ENCODE data around the gene RNF133. TPM values are rescaled to one million over a fixed set of nuclear protein-coding genes. Genes with fewer than 3 reads are reported as not detected.
"Not testable (repeated sequence)": the region's sequence is repeated elsewhere in the genome, so short reads cannot be mapped to it uniquely, and the experiment has no call there.

RNF133 gene
- total RNA-seq, 1 experiment from 2014 or later: 0.20 TPM

DNA sequence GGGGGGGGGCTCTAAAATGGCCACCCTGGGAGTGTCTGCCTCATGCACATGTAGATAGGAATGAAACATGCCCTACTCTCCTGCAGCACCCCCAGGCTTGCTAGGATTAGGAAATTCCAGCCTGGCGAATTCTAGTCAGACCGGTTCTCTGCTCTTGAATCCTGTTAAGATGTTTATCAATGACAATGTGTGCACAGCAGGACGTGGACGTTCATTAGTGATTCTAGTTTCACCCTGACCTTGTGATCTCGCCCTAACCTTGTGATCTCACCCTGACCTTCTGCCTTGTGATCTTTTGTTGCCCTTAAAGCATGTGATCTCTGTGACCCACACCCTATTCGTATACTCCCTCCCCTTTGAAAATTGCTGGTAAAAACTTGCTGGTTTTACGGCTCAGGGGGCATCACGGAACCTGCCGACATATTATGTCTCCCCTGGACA lies 19.6 kb downstream of the RNF133 start:
- 0 out of 2 replicates have a peak overlapping the region, but pooled peaks have one; percentile 13 for H3K27ac ChIP-seq (ENCODE audit: low read depth, low read length)
- POLR2A ChIA-PET; H3K9ac ChIP-seq (ENCODE audit: low read length); intact Hi-C loops (cut with micrococcal nuclease); H3K4me3 ChIP-seq (replicated peaks in 1 of 2; ENCODE audit: low read depth in 1 of 2, low read length in 2 of 2); H3K27me3 ChIP-seq (ENCODE audit: insufficient read depth, low read length); H2AFZ ChIP-seq (ENCODE audit: low read depth, low read length, poor library complexity, severe bottlenecking); DNase-seq (ENCODE audit: low read depth, low spot score); RAD21 ChIA-PET (ENCODE audit: low non-redundant PET in 1 of 2, low total read pairs in 2 of 2, uncharacterized antibody in 2 of 2, unreplicated experiment in 2 of 2); H3K9me3 ChIP-seq (ENCODE audit: control insufficient read depth in 1 of 2, insufficient read depth in 1 of 2, low read depth in 1 of 2, low read length in 2 of 2); CTCF ChIA-PET; BruUV-seq (replicated peaks); H4K20me1 ChIP-seq (ENCODE audit: insufficient read depth); H3K9me2 ChIP-seq (ENCODE audit: insufficient read depth); H3K36me3 ChIP-seq (ENCODE audit: control insufficient read depth in 1 of 2, insufficient read depth in 2 of 2, low read length in 2 of 2); H3K79me2 ChIP-seq (ENCODE audit: insufficient read depth, low read length): not testable (repeated sequence)
- ATAC-seq: peak; percentile 70
- TF ChIP-seq YY1 (IDR thresholded peaks at IDR 0.05; ENCODE audit: extremely low read depth, insufficient replicate concordance, low read depth, low read length): peak; percentile 27
- peak; percentile 73; the same call in 1 of the 2 replicates for TF ChIP-seq CBX3 (IDR thresholded peaks at IDR 0.05; ENCODE audit: low read depth)
- TF ChIP-seq CEBPB (IDR thresholded peaks at IDR 0.05; ENCODE audit: low read depth): peak; percentile 65; the same call in 1 of the 2 replicates
- TF ChIP-seq, protein P1, sequence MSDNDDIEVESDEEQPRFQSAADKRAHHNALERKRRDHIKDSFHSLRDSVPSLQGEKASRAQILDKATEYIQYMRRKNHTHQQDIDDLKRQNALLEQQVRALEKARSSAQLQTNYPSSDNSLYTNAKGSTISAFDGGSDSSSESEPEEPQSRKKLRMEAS (IDR thresholded peaks at IDR 0.05): peak; percentile 64
- 0 out of 2 replicates have a peak, but pooled peaks have one; percentile 33 for TF ChIP-seq SIN3A (IDR thresholded peaks at IDR 0.05; ENCODE audit: low read depth)
- TF ChIP-seq SP1 (IDR thresholded peaks at IDR 0.05; ENCODE audit: low read depth): peak; percentile 52
- TF ChIP-seq JUND (IDR thresholded peaks at IDR 0.05): peak; percentile 43
- peaks cover 16 to 19% of the 10 kb centered on the region in 2 experiments; a peak in 3 of 4 replicates for H3K4me1 ChIP-seq (ENCODE audit: control insufficient read depth in 1 of 2, insufficient read depth in 2 of 2, low read length in 2 of 2)
- H3K4me2 ChIP-seq (ENCODE audit: low read length): peak overlapping the region; percentile 40

DNA sequence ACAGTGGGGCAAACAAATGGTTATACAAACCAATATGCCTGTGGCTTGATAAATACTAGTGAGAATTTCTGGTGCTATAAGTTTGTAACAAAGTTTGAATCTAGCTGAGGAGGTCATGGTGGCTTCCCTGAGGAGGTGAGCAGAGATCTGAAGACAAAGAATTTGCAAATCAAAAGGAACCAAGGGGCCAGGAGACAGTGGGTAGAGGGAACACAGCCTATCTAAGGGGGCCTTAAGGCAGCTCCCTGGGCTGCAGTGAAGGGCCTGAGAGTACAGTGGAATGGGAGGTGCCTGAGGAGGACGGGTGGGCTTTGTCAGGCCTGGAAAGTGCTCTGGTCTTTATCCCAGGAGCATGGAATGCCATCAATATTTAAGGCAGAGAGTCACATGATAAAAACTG lies 21.8 kb downstream of the RNF133 start:
- Histone ChIP-seq H3K27ac (ENCODE audit: low read depth, low read length) (no peak overlapping the region), H3K4me2 (ENCODE audit: low read length) (no peak overlapping the region), H3K79me2 (ENCODE audit: insufficient read depth, low read length) (no peaks in the 10 kb centered on the region), H3K4me3 (replicated peaks in 1 of 2; ENCODE audit: low read depth in 1 of 2, low read length in 2 of 2) (no peak overlapping the region), H2AFZ (ENCODE audit: low read depth, low read length, poor library complexity, severe bottlenecking) (no peak overlapping the region), H3K27me3 (ENCODE audit: insufficient read depth, low read length) (no peaks in the 10 kb centered on the region), H4K20me1 (ENCODE audit: insufficient read depth) (no peaks in the 10 kb centered on the region), H3K9me2 (ENCODE audit: insufficient read depth) (no peaks in the 10 kb centered on the region), H3K9me3 (ENCODE audit: control insufficient read depth in 1 of 2, insufficient read depth in 1 of 2, low read depth in 1 of 2, low read length in 2 of 2) (no peaks in the 10 kb centered on the region), H3K36me3 (ENCODE audit: control insufficient read depth in 1 of 2, insufficient read depth in 2 of 2, low read length in 2 of 2) (no peaks in the 10 kb centered on the region), H3K9ac (ENCODE audit: low read length) (no peak overlapping the region), H3K4me1 (ENCODE audit: control insufficient read depth in 1 of 2, insufficient read depth in 2 of 2, low read length in 2 of 2) (peaks cover 16 to 19% of the 10 kb centered on the region in 2 experiments; a peak in 3 of 4 replicates)
- ChIA-PET CTCF (no interaction called here), RAD21 (ENCODE audit: low non-redundant PET in 1 of 2, low total read pairs in 2 of 2, uncharacterized antibody in 2 of 2, unreplicated experiment in 2 of 2) (no interaction called here), POLR2A (no interaction called here)
- ATAC-seq: no peak
- no peak for DNase-seq (ENCODE audit: low read depth, low spot score)
- BruUV-seq (replicated peaks): no TSS peak
- intact Hi-C loops (cut with micrococcal nuclease): no loop called here
- TF ChIP-seq SP1 (IDR thresholded peaks at IDR 0.05; ENCODE audit: low read depth) (no peak), POLR2A (IDR thresholded peaks at IDR 0.05; ENCODE audit: borderline replicate concordance, extremely low read depth, insufficient read depth, insufficient read length) (no peak), YY1 (IDR thresholded peaks at IDR 0.05; ENCODE audit: extremely low read depth, insufficient replicate concordance, low read depth, low read length) (no peak), EGR1 (IDR thresholded peaks at IDR 0.05; ENCODE audit: low read depth) (no peak), ELF1 (IDR thresholded peaks at IDR 0.05; ENCODE audit: borderline replicate concordance, low read depth) (no peak), SIN3A (IDR thresholded peaks at IDR 0.05; ENCODE audit: low read depth) (no peak), CEBPB (IDR thresholded peaks at IDR 0.05; ENCODE audit: low read depth) (no peak), JUND (IDR thresholded peaks at IDR 0.05) (no peak), POLR2AphosphoS5 (IDR thresholded peaks at IDR 0.05; ENCODE audit: low read depth, low read length) (no peak)
- TF ChIP-seq, protein P2, sequence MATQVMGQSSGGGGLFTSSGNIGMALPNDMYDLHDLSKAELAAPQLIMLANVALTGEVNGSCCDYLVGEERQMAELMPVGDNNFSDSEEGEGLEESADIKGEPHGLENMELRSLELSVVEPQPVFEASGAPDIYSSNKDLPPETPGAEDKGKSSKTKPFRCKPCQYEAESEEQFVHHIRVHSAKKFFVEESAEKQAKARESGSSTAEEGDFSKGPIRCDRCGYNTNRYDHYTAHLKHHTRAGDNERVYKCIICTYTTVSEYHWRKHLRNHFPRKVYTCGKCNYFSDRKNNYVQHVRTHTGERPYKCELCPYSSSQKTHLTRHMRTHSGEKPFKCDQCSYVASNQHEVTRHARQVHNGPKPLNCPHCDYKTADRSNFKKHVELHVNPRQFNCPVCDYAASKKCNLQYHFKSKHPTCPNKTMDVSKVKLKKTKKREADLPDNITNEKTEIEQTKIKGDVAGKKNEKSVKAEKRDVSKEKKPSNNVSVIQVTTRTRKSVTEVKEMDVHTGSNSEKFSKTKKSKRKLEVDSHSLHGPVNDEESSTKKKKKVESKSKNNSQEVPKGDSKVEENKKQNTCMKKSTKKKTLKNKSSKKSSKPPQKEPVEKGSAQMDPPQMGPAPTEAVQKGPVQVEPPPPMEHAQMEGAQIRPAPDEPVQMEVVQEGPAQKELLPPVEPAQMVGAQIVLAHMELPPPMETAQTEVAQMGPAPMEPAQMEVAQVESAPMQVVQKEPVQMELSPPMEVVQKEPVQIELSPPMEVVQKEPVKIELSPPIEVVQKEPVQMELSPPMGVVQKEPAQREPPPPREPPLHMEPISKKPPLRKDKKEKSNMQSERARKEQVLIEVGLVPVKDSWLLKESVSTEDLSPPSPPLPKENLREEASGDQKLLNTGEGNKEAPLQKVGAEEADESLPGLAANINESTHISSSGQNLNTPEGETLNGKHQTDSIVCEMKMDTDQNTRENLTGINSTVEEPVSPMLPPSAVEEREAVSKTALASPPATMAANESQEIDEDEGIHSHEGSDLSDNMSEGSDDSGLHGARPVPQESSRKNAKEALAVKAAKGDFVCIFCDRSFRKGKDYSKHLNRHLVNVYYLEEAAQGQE (IDR thresholded peaks at IDR 0.05; ENCODE audit: low read depth): no peak
- TF ChIP-seq, protein P1 (IDR thresholded peaks at IDR 0.05): no peak
- TF ChIP-seq, protein P3, sequence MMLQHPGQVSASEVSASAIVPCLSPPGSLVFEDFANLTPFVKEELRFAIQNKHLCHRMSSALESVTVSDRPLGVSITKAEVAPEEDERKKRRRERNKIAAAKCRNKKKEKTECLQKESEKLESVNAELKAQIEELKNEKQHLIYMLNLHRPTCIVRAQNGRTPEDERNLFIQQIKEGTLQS (IDR thresholded peaks at IDR 0.05): no peak
- TF ChIP-seq, protein P4, sequence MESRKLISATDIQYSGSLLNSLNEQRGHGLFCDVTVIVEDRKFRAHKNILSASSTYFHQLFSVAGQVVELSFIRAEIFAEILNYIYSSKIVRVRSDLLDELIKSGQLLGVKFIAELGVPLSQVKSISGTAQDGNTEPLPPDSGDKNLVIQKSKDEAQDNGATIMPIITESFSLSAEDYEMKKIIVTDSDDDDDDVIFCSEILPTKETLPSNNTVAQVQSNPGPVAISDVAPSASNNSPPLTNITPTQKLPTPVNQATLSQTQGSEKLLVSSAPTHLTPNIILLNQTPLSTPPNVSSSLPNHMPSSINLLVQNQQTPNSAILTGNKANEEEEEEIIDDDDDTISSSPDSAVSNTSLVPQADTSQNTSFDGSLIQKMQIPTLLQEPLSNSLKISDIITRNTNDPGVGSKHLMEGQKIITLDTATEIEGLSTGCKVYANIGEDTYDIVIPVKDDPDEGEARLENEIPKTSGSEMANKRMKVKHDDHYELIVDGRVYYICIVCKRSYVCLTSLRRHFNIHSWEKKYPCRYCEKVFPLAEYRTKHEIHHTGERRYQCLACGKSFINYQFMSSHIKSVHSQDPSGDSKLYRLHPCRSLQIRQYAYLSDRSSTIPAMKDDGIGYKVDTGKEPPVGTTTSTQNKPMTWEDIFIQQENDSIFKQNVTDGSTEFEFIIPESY (IDR thresholded peaks at IDR 0.05; ENCODE audit: extremely low read depth, insufficient replicate concordance, low read length): no peak

All from HCT116 (cell line).